Subcutaneous adipose tissue (tissue), 4 donors: ENCODE results near the gene CCDC88C. TPM values are rescaled to one million over a fixed set of nuclear protein-coding genes. Genes with fewer than 3 reads are reported as not detected.

ENCODE experiments used
- total RNA-seq, 4 donors: library from RNA; depleted of rRNA; stranded (reverse); fragments of >200 nt; gene quantifications; one replicate each; pipeline ENCODE4 v1.1.0, GENCODE V29; 2016
- TF ChIP-seq, protein P1 (sequence below): fragments of 450-650 bp; IDR thresholded peaks from one replicate; pipeline ENCODE4 v1.5.1; 2016; ENCODE audit warnings: low read depth, mild to moderate bottlenecking, control low read depth, antibody characterized with exemption, moderate library complexity

The CCDC88C gene
- total RNA-seq, 4 donors from 2014 or later = 7.3 to 16.2 (median 8.8) TPM

GRCh38 chr14:91414475-91414833 lies 3.2 kb downstream of the CCDC88C start:
- TF ChIP-seq, protein P1, sequence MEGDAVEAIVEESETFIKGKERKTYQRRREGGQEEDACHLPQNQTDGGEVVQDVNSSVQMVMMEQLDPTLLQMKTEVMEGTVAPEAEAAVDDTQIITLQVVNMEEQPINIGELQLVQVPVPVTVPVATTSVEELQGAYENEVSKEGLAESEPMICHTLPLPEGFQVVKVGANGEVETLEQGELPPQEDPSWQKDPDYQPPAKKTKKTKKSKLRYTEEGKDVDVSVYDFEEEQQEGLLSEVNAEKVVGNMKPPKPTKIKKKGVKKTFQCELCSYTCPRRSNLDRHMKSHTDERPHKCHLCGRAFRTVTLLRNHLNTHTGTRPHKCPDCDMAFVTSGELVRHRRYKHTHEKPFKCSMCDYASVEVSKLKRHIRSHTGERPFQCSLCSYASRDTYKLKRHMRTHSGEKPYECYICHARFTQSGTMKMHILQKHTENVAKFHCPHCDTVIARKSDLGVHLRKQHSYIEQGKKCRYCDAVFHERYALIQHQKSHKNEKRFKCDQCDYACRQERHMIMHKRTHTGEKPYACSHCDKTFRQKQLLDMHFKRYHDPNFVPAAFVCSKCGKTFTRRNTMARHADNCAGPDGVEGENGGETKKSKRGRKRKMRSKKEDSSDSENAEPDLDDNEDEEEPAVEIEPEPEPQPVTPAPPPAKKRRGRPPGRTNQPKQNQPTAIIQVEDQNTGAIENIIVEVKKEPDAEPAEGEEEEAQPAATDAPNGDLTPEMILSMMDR = no peak

DNA sequence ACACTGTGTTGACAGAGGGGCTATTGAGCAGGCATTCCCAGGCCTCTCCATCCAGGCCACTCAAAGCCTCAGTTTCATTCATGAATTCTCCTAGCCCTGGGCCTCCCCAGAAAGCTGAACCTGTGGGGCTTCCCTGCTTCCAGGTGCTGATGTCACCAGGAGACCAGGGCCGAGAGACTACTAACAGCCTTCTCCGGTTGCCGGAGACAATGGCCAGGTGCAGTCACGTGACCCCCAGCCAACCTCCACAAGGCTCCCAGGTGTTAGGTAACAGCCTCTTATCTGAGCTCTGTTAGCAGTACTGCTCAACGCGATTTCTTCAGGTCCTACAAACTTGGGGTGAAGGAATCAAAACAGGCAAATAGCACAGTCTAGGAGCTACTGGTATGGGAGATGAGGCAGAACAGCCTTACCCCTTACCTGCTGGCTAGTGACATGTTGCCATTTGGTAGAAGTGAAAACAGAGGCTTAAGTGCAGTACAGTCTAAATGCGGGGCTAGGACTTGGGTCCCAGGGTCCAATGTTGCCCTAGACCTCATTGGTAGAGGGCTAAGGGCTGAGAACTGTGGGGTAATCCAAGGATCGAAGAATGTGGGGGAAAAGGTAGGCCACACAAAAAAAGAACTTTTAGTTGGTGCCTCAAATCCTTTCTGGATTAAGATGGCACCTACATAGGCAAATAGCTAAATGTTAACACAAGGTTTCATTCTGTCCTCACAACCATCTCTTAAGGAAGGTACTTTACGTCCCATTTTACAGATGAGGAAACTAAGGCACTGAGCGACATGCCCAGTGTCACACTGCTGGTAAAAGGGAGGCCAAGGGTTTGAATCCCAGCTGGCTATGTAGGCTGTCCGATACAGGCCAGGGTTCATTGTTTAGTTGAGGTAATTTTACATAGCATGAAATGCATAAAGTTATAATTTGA lies 3.8 kb downstream of the CCDC88C start:
- TF ChIP-seq, protein P1 = no peak

DNA sequence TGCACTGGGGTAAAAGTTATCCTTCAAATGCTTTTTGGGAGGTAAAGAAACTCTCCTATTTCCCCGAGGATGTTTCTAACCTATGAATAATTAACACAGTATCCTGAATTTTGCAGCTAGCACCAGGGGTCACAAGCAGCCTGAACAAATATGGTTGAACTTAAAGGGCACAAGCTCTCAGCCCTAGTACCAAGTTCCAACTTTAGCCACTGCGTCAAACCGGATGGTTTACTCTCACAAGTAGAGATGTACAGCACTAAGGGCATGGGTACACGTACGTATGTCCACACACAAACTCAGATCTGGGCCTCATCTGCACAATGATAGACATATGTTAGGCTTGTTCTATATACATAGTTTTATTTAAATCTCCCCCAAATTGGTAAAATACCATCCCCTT lies 4.7 kb downstream of the CCDC88C start:
- TF ChIP-seq, protein P1 = no peak

- TF ChIP-seq, protein P1 = no peak
These were observed 6.7 kb downstream of the CCDC88C start for GRCh38 chr14:91410771-91411536.

- TF ChIP-seq, protein P1 = no peak
These were observed 7.5 kb downstream of the CCDC88C start for GRCh38 chr14:91409928-91410718.

GRCh38 chr14:91406982-91407381 lies 10.6 kb downstream of the CCDC88C start:
- TF ChIP-seq, protein P1 = no peak
